Measurements from ENCODE around the gene TFF3.

- TF ChIP-seq CTCF (IDR thresholded peaks at IDR 0.05) (no peak), POLR2A (IDR thresholded peaks at IDR 0.05) (no peak)
These were observed 27.8 kb downstream of the TFF3 start for GRCh38 chr21:42287193-42288083.
